ENCODE measurements around the gene AGXT. TPM values are rescaled to one million over a fixed set of nuclear protein-coding genes. Genes with fewer than 3 reads are reported as not detected.

Gene AGXT
- not detected for total RNA-seq
- under 1 TPM in 1 of 2 donors, not detected in 1; 0.09 TPM for polyA plus RNA-seq
- long read RNA-seq, donor 1 = 0 reads
- long read RNA-seq, donor 2 = 0 reads
- long read RNA-seq, donor 3 = 0 reads

GRCh38 chr2:240868286-240869108, at the start of gene AGXT:
Gene AGXT, plus strand, starts transcription at chr2:240868824. Its CDS starts 42 bp downstream, at chr2:240868866.
- TF ChIP-seq CTCF (IDR thresholded peaks at IDR 0.05) = no peak
- no peak within 1 kb of the TSS for H3K27ac ChIP-seq
- H3K9me3 ChIP-seq = no peaks in the 10 kb centered on the region
- intact Hi-C loops (cut with DNase I) = no loop called here
- 73 to 76% methylated on average over 21 of the region's 21 CpGs for WGBS, 2 donors
- no peaks in the 10 kb centered on the region for H3K36me3 ChIP-seq
- ATAC-seq (peak in 2 of 8 donors; percentile 12 to 24), DNase-seq (no peak)
- H3K27me3 ChIP-seq = peaks cover 0 to 30% (median 0%) of the 10 kb centered on the region in 7 donors
- no peak within 1 kb of the TSS for H3K4me3 ChIP-seq
- H3K4me1 ChIP-seq = no peaks in the 10 kb centered on the region

- Histone ChIP-seq H3K27me3 (peaks cover 23 to 74% (median 67%) of the 10 kb centered on the region in 7 donors), H3K9me3 (peaks cover 0 to 18% (median 0%) of the 10 kb centered on the region in 11 donors), H3K4me1 (peaks cover 0 to 23% (median 19%) of the 10 kb centered on the region in 9 donors), H3K27ac (no peak overlapping the region), H3K36me3 (no peaks in the 10 kb centered on the region), H3K4me3 (peak overlapping the region in 9 of 10 donors; percentile 16 to 46 (median 34))
- intact Hi-C loops (cut with DNase I) = no loop called here
- no peak for DNase-seq
- ATAC-seq = peak in 1 of 8 donors; percentile 11
- WGBS, 2 donors = 0 to 1% methylated on average over 61 to 81 of the region's 81 CpGs
- TF ChIP-seq CTCF (IDR thresholded peaks at IDR 0.05) = no peak
Observed at GRCh38 chr2:240819126-240819857, 49.3 kb upstream of the AGXT start.

GRCh38 chr2:240819858-240820606, 48.6 kb upstream of the AGXT start, which contains the start of gene KIF1A:
Gene KIF1A, minus strand, starts transcription at chr2:240820219. Its CDS starts 22,467 bp downstream, at chr2:240797752.
- no peak for TF ChIP-seq CTCF (IDR thresholded peaks at IDR 0.05)
- DNase-seq (no peak), ATAC-seq (peak in 1 of 8 donors; percentile 55)
- WGBS, 2 donors = 0 to 1% methylated on average over 58 to 104 of the region's 104 CpGs
- H3K27ac ChIP-seq = no peak within 1 kb of the TSS
- peak within 1 kb of the TSS in 9 of 10 donors; percentile 16 to 46 (median 34) for H3K4me3 ChIP-seq
- peaks cover 0 to 11% (median 0%) of the 10 kb centered on the region in 11 donors for H3K9me3 ChIP-seq
- H3K4me1 ChIP-seq = peaks cover 0 to 23% (median 19%) of the 10 kb centered on the region in 9 donors
- H3K36me3 ChIP-seq = no peaks in the 10 kb centered on the region
- H3K27me3 ChIP-seq = peaks cover 23 to 76% (median 74%) of the 10 kb centered on the region in 7 donors
- intact Hi-C loops (cut with DNase I) = no loop called here
